Kidney epithelial cell (primary cell): ENCODE measurements around the gene DGKG. TPM values are rescaled to one million over a fixed set of nuclear protein-coding genes. Genes with fewer than 3 reads are reported as not detected.

ENCODE experiments used
- DNase-seq: peaks from one replicate; pipeline ENCODE4 v3.0.0-alpha.2; 2010; ENCODE audit warnings: low read depth
- H3K27me3 ChIP-seq: 2 replicates; pipeline ENCODE4 v1.6.0; 2011; ENCODE audit warnings: low read length; ENCODE audit not compliant: control insufficient read depth, insufficient read depth
- H3K36me3 ChIP-seq: 2 replicates; pipeline ENCODE4 v1.5.1; 2011; ENCODE audit warnings: low read length; ENCODE audit not compliant: control insufficient read depth, insufficient read depth
- H3K4me3 ChIP-seq: 2 replicates; pipeline ENCODE4 v1.5.1; 2011; ENCODE audit warnings: low read depth, mild to moderate bottlenecking, control low read depth, low read length
- total RNA-seq: library from RNA; depleted of rRNA; stranded (reverse); fragments of >200 nt; gene quantifications from 2 replicates; pipeline ENCODE4 v1.2.3, GENCODE V29; 2015
- TF ChIP-seq, protein P1 (sequence below): IDR thresholded peaks from 2 replicates; pipeline ENCODE4 v1.5.1; 2011; ENCODE audit warnings: mild to moderate bottlenecking, moderate library complexity, low read length, control low read depth, inconsistent platforms; ENCODE audit not compliant: insufficient read depth, poor library complexity, severe bottlenecking

The DGKG gene
- total RNA-seq, 1 donor from 2014 or later, result 0.04 TPM

DNA sequence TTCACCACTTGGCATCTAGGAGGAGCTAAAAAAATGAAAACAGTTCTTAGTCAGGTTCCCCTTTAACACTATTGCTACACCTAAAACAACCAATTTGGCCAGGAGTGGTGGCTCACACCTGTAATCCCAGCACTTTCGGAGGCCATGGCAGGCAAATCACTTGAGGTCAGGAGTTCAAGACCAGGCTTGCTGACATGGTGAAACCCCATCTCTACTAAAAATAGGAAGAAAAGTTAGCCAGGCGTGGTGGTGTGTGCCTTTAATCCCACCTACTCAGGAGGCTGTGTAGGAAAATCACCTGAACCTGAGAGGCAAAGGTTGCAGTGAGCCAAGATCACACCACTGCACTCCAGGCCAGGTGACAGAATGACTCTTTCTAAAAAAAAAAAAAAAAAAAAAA, 124.1 kb downstream of the DGKG start:
- TF ChIP-seq, protein P1, sequence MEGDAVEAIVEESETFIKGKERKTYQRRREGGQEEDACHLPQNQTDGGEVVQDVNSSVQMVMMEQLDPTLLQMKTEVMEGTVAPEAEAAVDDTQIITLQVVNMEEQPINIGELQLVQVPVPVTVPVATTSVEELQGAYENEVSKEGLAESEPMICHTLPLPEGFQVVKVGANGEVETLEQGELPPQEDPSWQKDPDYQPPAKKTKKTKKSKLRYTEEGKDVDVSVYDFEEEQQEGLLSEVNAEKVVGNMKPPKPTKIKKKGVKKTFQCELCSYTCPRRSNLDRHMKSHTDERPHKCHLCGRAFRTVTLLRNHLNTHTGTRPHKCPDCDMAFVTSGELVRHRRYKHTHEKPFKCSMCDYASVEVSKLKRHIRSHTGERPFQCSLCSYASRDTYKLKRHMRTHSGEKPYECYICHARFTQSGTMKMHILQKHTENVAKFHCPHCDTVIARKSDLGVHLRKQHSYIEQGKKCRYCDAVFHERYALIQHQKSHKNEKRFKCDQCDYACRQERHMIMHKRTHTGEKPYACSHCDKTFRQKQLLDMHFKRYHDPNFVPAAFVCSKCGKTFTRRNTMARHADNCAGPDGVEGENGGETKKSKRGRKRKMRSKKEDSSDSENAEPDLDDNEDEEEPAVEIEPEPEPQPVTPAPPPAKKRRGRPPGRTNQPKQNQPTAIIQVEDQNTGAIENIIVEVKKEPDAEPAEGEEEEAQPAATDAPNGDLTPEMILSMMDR, result no peak
- no peaks in the 10 kb centered on the region for H3K27me3 ChIP-seq
- DNase-seq, result no peak

DNA sequence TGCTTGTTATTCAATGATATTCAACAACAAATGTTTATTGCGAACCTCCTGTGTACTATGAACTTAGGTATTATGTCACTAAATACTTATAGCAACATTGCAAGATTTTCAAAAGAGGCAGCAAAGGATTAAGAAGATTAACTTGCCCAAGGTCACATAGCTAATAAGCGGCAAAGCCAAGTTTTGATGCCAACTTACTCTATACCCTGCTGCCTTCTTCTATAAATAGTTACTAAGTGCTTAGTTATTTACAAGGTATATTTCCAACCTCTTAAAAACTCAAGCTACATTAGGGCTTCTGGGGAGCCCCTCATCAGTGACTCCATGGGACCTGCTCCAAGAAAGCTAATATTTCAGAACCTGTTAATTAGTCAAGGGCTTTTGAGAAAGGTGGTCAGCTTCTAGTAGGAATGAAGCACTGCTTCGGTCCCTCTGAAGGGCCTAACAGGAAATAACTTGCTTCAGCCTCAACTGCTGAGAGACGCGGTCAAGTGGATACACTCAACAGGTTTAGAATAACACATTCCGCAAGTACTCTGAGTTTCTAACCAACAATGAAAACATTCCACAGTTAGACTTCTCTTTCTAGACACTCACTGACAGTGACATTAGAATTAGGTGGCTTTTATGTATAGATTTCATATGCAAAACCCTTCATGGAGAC, 125.5 kb downstream of the DGKG start:
- TF ChIP-seq, protein P1, result no peak
- no peaks in the 10 kb centered on the region for H3K27me3 ChIP-seq
- no peak overlapping the region for H3K4me3 ChIP-seq
- no peaks in the 10 kb centered on the region for H3K36me3 ChIP-seq
- DNase-seq, result no peak

More for the DNA sequence above, 124.1 kb downstream of the DGKG start:
- Histone ChIP-seq H3K36me3 (no peaks in the 10 kb centered on the region), H3K4me3 (no peak overlapping the region)

- H3K4me3 ChIP-seq, result no peak overlapping the region
- TF ChIP-seq, protein P1, result no peak
- DNase-seq, result no peak
- H3K27me3 ChIP-seq, result no peaks in the 10 kb centered on the region
- H3K36me3 ChIP-seq, result no peaks in the 10 kb centered on the region
Observed at GRCh38 chr3:186235554-186235953, 126.5 kb downstream of the DGKG start.

DNA sequence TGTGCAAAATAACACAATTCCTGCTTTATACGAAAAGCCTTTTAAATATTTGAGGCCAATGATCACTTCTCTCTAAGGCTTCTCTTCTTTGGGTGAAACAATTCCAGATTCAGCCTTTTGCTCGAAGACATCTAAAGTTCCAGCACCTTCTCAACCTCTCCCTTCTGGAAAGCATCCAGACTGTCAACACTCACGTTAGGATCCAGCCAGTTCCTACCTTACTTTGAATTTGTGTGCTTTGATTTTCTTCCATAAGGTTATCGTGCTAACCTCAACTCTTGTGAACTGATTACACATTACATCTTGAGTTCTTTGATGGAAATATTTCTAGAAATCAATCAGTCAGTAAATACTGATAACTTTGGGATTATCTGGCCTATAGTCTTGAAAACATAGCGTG, 127.9 kb downstream of the DGKG start:
- Histone ChIP-seq H3K4me3 (no peak overlapping the region), H3K27me3 (no peaks in the 10 kb centered on the region), H3K36me3 (no peaks in the 10 kb centered on the region)
- DNase-seq, result no peak
- TF ChIP-seq, protein P1, result no peak

GRCh38 chr3:186226482-186226881, 135.6 kb downstream of the DGKG start:
- TF ChIP-seq, protein P1, result no peak
- Histone ChIP-seq H3K36me3 (no peaks in the 10 kb centered on the region), H3K4me3 (no peak overlapping the region), H3K27me3 (no peaks in the 10 kb centered on the region)
- DNase-seq, result no peak

DNA sequence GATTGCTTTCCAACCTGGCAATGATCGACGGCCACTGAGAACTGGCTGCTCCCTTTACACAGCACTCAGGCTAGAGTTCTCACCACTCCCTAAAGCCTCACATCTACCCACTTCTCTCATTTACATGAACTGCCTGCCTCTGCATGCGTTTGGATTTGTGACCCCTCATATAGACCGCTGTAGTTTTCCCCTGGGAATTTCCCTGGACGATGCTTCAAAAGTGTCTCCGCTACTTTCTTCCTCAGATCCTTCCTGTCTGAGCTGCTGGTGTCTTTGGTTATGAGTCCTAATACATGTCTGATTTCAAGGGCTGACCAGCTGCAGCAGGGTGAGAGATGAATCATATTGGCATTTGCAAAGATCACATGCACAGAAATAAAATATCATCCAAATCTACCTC, 136.4 kb downstream of the DGKG start:
- H3K36me3 ChIP-seq, result no peaks in the 10 kb centered on the region
- DNase-seq, result no peak
- no peaks in the 10 kb centered on the region for H3K27me3 ChIP-seq
- no peak overlapping the region for H3K4me3 ChIP-seq
- TF ChIP-seq, protein P1, result no peak
